Measurements from ENCODE around the gene BAG5.

Gene BAG5

DNA sequence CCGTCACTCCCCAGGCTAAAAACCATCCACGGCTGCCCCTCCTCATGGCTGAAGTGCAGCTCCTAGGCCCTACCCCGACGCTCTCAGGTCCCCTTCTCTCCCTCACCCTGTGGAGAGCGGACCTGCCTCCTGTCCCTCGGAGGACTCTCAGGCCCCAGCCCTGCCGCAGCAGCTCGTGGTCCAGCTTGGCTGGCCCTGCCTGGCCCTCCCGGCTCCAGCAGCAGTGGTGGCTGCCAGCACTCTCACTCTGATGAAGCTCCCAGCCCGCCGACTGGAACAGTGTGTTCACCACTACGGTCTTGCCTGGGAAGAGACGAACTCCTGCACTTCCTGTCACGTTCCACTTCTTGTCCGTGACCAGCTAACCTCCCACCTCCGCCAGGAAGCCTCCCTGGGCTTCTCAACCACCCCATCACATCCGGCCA lies 11.1 kb downstream of the BAG5 start:
- Histone ChIP-seq H3K36me3 (ENCODE audit: insufficient read depth, low read length) (no peaks in the 10 kb centered on the region), H3K9ac (ENCODE audit: low read depth, low read length, poor library complexity, severe bottlenecking) (no peak overlapping the region), H4K20me1 (ENCODE audit: insufficient read depth, low read length, poor library complexity, severe bottlenecking) (peaks cover 7% of the 10 kb centered on the region), H3K4me1 (ENCODE audit: insufficient read depth, low read length, poor library complexity, severe bottlenecking) (no peaks in the 10 kb centered on the region), H3K4me2 (ENCODE audit: low read depth, low read length, poor library complexity, severe bottlenecking) (no peak overlapping the region), H3K27me3 (ENCODE audit: insufficient read depth, low read length, poor library complexity, severe bottlenecking) (no peaks in the 10 kb centered on the region), H3K9me2 (replicated peaks; ENCODE audit: low read depth, low read length) (no peaks in the 10 kb centered on the region), H3F3A (ENCODE audit: low read depth) (no peaks in the 10 kb centered on the region), H3K79me2 (ENCODE audit: insufficient read depth, low read length) (peaks cover 4% of the 10 kb centered on the region; the same call in 1 of the 2 replicates), H3K9me3 (ENCODE audit: insufficient read depth, low read depth, low read length) (no peaks in the 10 kb centered on the region), H2AFZ (ENCODE audit: low read length) (no peak overlapping the region), H3K4me3 (ENCODE audit: low read length, poor library complexity, severe bottlenecking) (no peak overlapping the region)
- no peak for TF ChIP-seq EZH2phosphoT487 (IDR thresholded peaks at IDR 0.05; ENCODE audit: borderline replicate concordance)
- TF ChIP-seq, protein P1, sequence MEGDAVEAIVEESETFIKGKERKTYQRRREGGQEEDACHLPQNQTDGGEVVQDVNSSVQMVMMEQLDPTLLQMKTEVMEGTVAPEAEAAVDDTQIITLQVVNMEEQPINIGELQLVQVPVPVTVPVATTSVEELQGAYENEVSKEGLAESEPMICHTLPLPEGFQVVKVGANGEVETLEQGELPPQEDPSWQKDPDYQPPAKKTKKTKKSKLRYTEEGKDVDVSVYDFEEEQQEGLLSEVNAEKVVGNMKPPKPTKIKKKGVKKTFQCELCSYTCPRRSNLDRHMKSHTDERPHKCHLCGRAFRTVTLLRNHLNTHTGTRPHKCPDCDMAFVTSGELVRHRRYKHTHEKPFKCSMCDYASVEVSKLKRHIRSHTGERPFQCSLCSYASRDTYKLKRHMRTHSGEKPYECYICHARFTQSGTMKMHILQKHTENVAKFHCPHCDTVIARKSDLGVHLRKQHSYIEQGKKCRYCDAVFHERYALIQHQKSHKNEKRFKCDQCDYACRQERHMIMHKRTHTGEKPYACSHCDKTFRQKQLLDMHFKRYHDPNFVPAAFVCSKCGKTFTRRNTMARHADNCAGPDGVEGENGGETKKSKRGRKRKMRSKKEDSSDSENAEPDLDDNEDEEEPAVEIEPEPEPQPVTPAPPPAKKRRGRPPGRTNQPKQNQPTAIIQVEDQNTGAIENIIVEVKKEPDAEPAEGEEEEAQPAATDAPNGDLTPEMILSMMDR (conservative IDR thresholded peaks at IDR 0.05; ENCODE audit: low read length) = no peak

DNA sequence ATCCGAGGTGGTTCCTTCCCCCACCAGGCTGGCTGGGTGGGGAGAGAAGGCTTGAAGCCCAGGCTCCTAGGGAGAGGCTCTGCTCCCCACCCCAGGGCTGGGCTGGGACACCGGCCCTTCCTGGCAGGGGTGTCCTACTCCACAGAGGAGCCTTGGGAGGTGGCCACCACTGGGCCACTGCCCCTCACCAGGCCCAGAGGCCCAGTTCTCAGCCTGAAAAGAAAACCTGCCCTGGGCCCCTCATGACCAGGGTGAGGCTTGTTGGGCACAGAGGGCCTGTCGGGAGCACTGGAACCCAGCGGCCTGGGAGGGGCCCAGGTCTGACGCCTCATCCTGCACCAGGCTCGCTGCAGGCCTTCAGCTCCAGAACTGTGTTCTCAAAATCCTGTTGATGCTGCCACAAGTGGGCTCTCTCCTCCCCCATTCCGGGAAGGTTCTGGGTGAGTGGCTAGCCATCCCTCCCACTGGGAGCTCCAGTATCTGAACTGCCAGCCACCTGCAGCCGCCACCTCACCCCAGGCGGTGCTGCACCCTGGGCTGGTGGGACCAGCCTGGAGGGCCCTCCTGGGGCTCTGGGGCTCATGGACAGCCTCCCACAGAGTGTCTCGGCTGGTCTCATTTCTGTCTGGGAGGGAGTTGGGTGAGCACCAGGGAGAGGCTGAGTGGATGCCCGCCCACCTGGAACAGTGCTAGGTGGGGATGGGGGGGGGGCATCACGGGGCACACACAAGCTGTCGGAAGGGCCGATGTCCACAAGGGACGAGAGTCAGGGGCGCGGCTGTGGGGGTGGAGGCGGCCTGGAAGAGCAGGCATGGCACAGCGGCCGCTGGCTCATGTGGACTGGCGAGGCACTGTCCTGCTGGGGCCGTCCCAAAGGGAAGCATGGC lies 11.8 kb downstream of the BAG5 start:
- Histone ChIP-seq H3K9me2 (replicated peaks; ENCODE audit: low read depth, low read length) (no peaks in the 10 kb centered on the region), H3F3A (ENCODE audit: low read depth) (no peaks in the 10 kb centered on the region), H3K9me3 (ENCODE audit: insufficient read depth, low read depth, low read length) (no peaks in the 10 kb centered on the region), H3K27me3 (ENCODE audit: insufficient read depth, low read length, poor library complexity, severe bottlenecking) (no peaks in the 10 kb centered on the region), H3K79me2 (ENCODE audit: insufficient read depth, low read length) (peaks cover under 1% of the 10 kb centered on the region; the same call in 1 of the 2 replicates), H2AFZ (ENCODE audit: low read length) (no peak overlapping the region), H3K4me2 (ENCODE audit: low read depth, low read length, poor library complexity, severe bottlenecking) (no peak overlapping the region), H3K4me1 (ENCODE audit: insufficient read depth, low read length, poor library complexity, severe bottlenecking) (no peaks in the 10 kb centered on the region), H4K20me1 (ENCODE audit: insufficient read depth, low read length, poor library complexity, severe bottlenecking) (peaks cover 3% of the 10 kb centered on the region), H3K4me3 (ENCODE audit: low read length, poor library complexity, severe bottlenecking) (no peak overlapping the region), H3K36me3 (ENCODE audit: insufficient read depth, low read length) (no peaks in the 10 kb centered on the region), H3K9ac (ENCODE audit: low read depth, low read length, poor library complexity, severe bottlenecking) (no peak overlapping the region)
- TF ChIP-seq, protein P1 (conservative IDR thresholded peaks at IDR 0.05; ENCODE audit: low read length) = no peak
- no peak for TF ChIP-seq EZH2phosphoT487 (IDR thresholded peaks at IDR 0.05; ENCODE audit: borderline replicate concordance)

DNA sequence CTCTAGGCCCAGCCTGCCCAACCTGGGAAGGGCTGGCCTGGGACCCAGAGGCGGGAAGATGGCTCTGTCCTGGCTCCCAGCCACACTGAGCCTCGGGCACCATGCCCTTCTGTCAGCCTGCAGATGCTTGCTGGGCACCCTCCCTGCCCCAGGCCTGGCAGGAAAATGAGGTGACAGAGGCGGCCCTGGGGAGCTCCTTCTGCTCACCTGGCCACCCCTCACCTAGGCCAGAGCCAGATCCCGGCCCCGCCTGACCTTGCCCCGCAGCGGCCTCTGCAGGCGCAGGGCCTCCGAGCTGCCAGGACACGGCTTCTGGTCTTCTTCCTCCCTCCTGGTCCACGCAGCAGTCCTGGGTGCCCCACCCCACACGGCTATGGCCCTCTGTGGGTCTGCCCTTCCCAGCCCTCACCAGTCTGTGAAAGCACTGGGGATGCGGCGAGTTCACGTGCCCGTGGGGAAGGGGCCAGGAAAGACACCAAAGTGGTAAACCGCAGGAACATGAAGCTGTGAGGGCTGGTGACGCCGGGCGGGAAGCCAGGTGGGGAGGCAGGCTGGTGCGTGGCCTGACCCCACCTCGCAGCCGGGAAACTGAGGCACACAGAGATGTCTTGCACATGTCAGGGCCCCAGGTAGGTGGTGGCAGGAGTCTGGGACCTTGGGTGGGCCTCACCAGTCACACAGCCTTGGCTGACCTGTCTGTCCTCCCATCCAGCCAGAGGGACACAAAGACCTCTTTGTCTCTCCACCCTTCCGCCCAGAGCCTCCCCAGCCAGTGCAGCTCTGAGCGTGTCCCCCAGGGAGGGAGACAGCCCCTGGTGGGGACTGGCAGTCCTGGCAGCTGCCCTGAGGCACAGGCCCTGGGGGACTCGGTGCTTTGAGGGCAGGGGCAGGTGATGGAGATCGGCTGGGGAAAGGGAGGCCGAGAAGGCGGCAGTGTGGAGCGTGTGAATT lies 12.8 kb downstream of the BAG5 start:
- no peak overlapping the region for H2AFZ ChIP-seq (ENCODE audit: low read length)
- no peaks in the 10 kb centered on the region for H3F3A ChIP-seq (ENCODE audit: low read depth)
- no peaks in the 10 kb centered on the region for H3K4me1 ChIP-seq (ENCODE audit: insufficient read depth, low read length, poor library complexity, severe bottlenecking)
- H3K27me3 ChIP-seq (ENCODE audit: insufficient read depth, low read length, poor library complexity, severe bottlenecking) = no peaks in the 10 kb centered on the region
- TF ChIP-seq, protein P1 (conservative IDR thresholded peaks at IDR 0.05; ENCODE audit: low read length) = no peak
- TF ChIP-seq EZH2phosphoT487 (IDR thresholded peaks at IDR 0.05; ENCODE audit: borderline replicate concordance) = no peak
- H3K4me3 ChIP-seq (ENCODE audit: low read length, poor library complexity, severe bottlenecking) = no peak overlapping the region
- H3K9ac ChIP-seq (ENCODE audit: low read depth, low read length, poor library complexity, severe bottlenecking) = no peak overlapping the region
- H3K4me2 ChIP-seq (ENCODE audit: low read depth, low read length, poor library complexity, severe bottlenecking) = no peak overlapping the region
- H3K9me2 ChIP-seq (replicated peaks; ENCODE audit: low read depth, low read length) = no peaks in the 10 kb centered on the region
- H3K79me2 ChIP-seq (ENCODE audit: insufficient read depth, low read length) = no peaks in the 10 kb centered on the region
- H3K36me3 ChIP-seq (ENCODE audit: insufficient read depth, low read length) = no peaks in the 10 kb centered on the region
- no peaks in the 10 kb centered on the region for H4K20me1 ChIP-seq (ENCODE audit: insufficient read depth, low read length, poor library complexity, severe bottlenecking)
- no peaks in the 10 kb centered on the region for H3K9me3 ChIP-seq (ENCODE audit: insufficient read depth, low read depth, low read length)

Measured in Loucy (cell line).